ENCODE results near the gene PHOSPHO2.

GRCh38 chr2:169656164-169656563 is 38.1 kb upstream of the PHOSPHO2 start:
- TF ChIP-seq CTCF (IDR thresholded peaks at IDR 0.05) = no peak
- no peak for TF ChIP-seq POLR2A (IDR thresholded peaks at IDR 0.05)
